Memory B cell (primary cell): ENCODE measurements around the gene CCNI.

Experiments used
- ATAC-seq: fragments of 150-1000 bp; cut with Tn5 transposase; 2 replicates; pipeline ENCODE4 v1.10.0; 2021; ENCODE audit warnings: low read depth, mild to moderate bottlenecking, moderate library complexity
- DNase-seq, 2 donors: peaks; one replicate each; pipeline ENCODE4 v3.0.0; 2022; ENCODE audit warnings: low spot score in 2 of 2
- H3K27ac Mint-ChIP-seq: one replicate; pipeline ENCODE4 v1.8.0; 2022; ENCODE audit warnings: mild to moderate bottlenecking, moderate library complexity, mixed read lengths
- H3K27me3 Mint-ChIP-seq: one replicate; pipeline ENCODE4 v1.8.0; 2022; ENCODE audit warnings: mixed read lengths
- H3K36me3 Mint-ChIP-seq: one replicate; pipeline ENCODE4 v1.8.0; 2022; ENCODE audit warnings: mild to moderate bottlenecking, mixed read lengths
- H3K4me1 Mint-ChIP-seq: one replicate; pipeline ENCODE4 v1.8.0; 2022; ENCODE audit warnings: mixed read lengths
- H3K4me3 Mint-ChIP-seq: one replicate; pipeline ENCODE4 v1.8.0; 2022; ENCODE audit warnings: mild to moderate bottlenecking, moderate library complexity, mixed read lengths
- H3K9me3 Mint-ChIP-seq: one replicate; pipeline ENCODE4 v1.8.0; 2022; ENCODE audit warnings: mixed read lengths

Gene CCNI, protein sequence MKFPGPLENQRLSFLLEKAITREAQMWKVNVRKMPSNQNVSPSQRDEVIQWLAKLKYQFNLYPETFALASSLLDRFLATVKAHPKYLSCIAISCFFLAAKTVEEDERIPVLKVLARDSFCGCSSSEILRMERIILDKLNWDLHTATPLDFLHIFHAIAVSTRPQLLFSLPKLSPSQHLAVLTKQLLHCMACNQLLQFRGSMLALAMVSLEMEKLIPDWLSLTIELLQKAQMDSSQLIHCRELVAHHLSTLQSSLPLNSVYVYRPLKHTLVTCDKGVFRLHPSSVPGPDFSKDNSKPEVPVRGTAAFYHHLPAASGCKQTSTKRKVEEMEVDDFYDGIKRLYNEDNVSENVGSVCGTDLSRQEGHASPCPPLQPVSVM

GRCh38 chr4:77075869-77076799 lies at the start of gene CCNI:
Gene CCNI (minus strand): TSS chr4:77075989. CDS start chr4:77066362, 9,627 bp downstream.
- H3K4me1 Mint-ChIP-seq, result peaks cover 26% of the 10 kb centered on the region
- no peaks in the 10 kb centered on the region for H3K9me3 Mint-ChIP-seq

GRCh38 chr4:77124576-77124975 lies 48.8 kb upstream of the CCNI start:
- no peak for ATAC-seq
- no peaks in the 10 kb centered on the region for H3K36me3 Mint-ChIP-seq
- H3K27me3 Mint-ChIP-seq, result no peaks in the 10 kb centered on the region

More at GRCh38 chr4:77075869-77076799, at the start of gene CCNI:
- no peaks in the 10 kb centered on the region for H3K27me3 Mint-ChIP-seq
- peak within 1 kb of the TSS; percentile 90 for H3K4me3 Mint-ChIP-seq
- no peaks in the 10 kb centered on the region for H3K36me3 Mint-ChIP-seq
- ATAC-seq, result peak; percentile 71
- H3K27ac Mint-ChIP-seq, result no peak within 1 kb of the TSS
- DNase-seq, result peak; percentile 94 to 95

DNA sequence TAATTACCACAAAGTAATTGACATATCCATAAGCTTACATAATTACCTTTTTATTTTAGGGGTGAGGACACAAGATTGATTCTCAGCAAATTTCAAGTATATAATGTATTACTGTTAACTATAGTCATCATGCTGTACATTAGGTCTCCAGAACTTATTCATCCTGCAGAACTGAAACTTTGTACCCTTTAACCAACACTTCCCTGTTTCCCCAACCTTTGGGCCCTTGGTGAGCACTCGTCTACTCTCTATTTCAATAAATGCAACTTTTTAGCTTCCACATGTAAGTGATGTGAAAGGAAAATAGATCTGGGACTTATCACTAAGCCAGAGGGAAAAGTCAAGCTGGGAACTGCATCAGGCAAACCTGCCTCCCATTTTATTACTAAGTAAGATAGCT lies 47.6 kb upstream of the CCNI start:
- ATAC-seq (no peak), DNase-seq (no peak)
- Mint-ChIP-seq H3K4me1 (peaks cover 49% of the 10 kb centered on the region), H3K4me3 (no peak overlapping the region), H3K36me3 (no peaks in the 10 kb centered on the region), H3K27ac (peak overlapping the region; percentile 6), H3K27me3 (no peaks in the 10 kb centered on the region), H3K9me3 (peaks cover 1% of the 10 kb centered on the region)

More at GRCh38 chr4:77124576-77124975, 48.8 kb upstream of the CCNI start:
- H3K9me3 Mint-ChIP-seq, result peaks cover 5% of the 10 kb centered on the region
- H3K27ac Mint-ChIP-seq, result no peak overlapping the region
- no peak for DNase-seq
- H3K4me1 Mint-ChIP-seq, result peaks cover 50% of the 10 kb centered on the region
- no peak overlapping the region for H3K4me3 Mint-ChIP-seq

- no peaks in the 10 kb centered on the region for H3K36me3 Mint-ChIP-seq
- H3K9me3 Mint-ChIP-seq, result peaks cover 1% of the 10 kb centered on the region
- H3K27ac Mint-ChIP-seq, result no peak overlapping the region
- peaks cover 44% of the 10 kb centered on the region for H3K4me1 Mint-ChIP-seq
- ATAC-seq (no peak), DNase-seq (no peak)
- no peaks in the 10 kb centered on the region for H3K27me3 Mint-ChIP-seq
- no peak overlapping the region for H3K4me3 Mint-ChIP-seq
These were observed 46.9 kb upstream of the CCNI start for GRCh38 chr4:77122656-77123055.

GRCh38 chr4:77121736-77122240 lies 46.0 kb upstream of the CCNI start:
- H3K27me3 Mint-ChIP-seq, result no peaks in the 10 kb centered on the region
- no peaks in the 10 kb centered on the region for H3K9me3 Mint-ChIP-seq
- H3K36me3 Mint-ChIP-seq, result no peaks in the 10 kb centered on the region
- H3K27ac Mint-ChIP-seq, result no peak overlapping the region
- H3K4me3 Mint-ChIP-seq, result no peak overlapping the region
- ATAC-seq, result no peak
- peaks cover 39% of the 10 kb centered on the region for H3K4me1 Mint-ChIP-seq
- DNase-seq, result no peak

- Mint-ChIP-seq H3K9me3 (no peaks in the 10 kb centered on the region), H3K27ac (no peak overlapping the region), H3K36me3 (no peaks in the 10 kb centered on the region), H3K27me3 (no peaks in the 10 kb centered on the region), H3K4me3 (no peak overlapping the region), H3K4me1 (peaks cover 38% of the 10 kb centered on the region)
- ATAC-seq, result peak; percentile 93
- peak in 1 of 2 donors; percentile 11 for DNase-seq
These were observed 45.2 kb upstream of the CCNI start for GRCh38 chr4:77120886-77121508.

- no peak overlapping the region for H3K27ac Mint-ChIP-seq
- H3K27me3 Mint-ChIP-seq, result no peaks in the 10 kb centered on the region
These were observed 41.9 kb upstream of the CCNI start for GRCh38 chr4:77117721-77118120.

GRCh38 chr4:77113069-77113468 lies 37.3 kb upstream of the CCNI start:
- ATAC-seq (no peak), DNase-seq (no peak)
- no peaks in the 10 kb centered on the region for H3K4me1 Mint-ChIP-seq
- H3K27ac Mint-ChIP-seq, result no peak overlapping the region
- H3K36me3 Mint-ChIP-seq, result no peaks in the 10 kb centered on the region
- H3K4me3 Mint-ChIP-seq, result no peak overlapping the region
- H3K27me3 Mint-ChIP-seq, result no peaks in the 10 kb centered on the region
- H3K9me3 Mint-ChIP-seq, result no peaks in the 10 kb centered on the region

More at GRCh38 chr4:77117721-77118120, 41.9 kb upstream of the CCNI start:
- Mint-ChIP-seq H3K4me3 (no peak overlapping the region), H3K4me1 (peaks cover 14% of the 10 kb centered on the region), H3K36me3 (no peaks in the 10 kb centered on the region), H3K9me3 (no peaks in the 10 kb centered on the region)
- no peak for DNase-seq
- ATAC-seq, result no peak

DNA sequence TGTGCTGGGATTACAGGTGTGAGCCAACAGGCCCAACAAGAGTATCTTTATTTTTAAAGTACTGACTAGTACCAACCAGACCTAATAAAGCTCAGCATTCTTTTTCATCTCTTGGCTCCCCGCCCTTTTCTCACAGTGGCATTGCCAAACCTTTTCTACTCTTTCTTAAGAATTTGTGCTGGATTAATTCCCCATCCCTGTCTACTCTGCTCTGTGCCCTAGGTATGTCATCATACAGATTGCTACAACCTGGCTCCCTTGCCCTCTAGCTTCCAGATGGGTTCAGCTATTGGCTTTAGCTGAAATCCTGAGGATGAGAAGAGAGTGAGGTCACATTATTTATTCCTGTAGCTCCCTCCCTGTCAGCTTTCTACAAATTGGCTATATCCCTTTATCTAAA lies 34.9 kb upstream of the CCNI start:
- Mint-ChIP-seq H3K9me3 (no peaks in the 10 kb centered on the region), H3K4me1 (peaks cover 6% of the 10 kb centered on the region), H3K36me3 (no peaks in the 10 kb centered on the region), H3K27ac (no peak overlapping the region), H3K4me3 (no peak overlapping the region), H3K27me3 (no peaks in the 10 kb centered on the region)
- DNase-seq (no peak), ATAC-seq (no peak)

- H3K4me3 Mint-ChIP-seq, result no peak overlapping the region
These were observed 29.2 kb upstream of the CCNI start for GRCh38 chr4:77104791-77105540.

DNA sequence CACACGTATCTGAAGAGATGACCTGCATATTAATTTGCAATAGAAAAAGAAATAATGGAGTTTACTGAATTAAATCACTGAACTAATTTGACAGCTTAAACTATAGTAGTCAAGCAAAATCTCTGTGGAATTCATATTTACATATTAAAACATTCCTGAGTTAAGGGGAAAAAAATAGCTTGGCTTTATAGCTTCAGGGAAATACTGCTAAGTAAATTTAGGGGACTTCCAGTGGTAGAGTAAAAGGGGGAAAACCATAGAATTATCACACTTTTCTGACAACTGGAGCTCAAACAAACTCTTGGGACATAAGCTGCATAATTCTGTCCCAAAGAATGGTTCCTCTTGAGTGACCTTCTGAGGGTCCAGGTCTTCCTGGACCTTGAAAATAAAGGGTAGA lies 28.6 kb upstream of the CCNI start:
- no peaks in the 10 kb centered on the region for H3K9me3 Mint-ChIP-seq
- H3K27ac Mint-ChIP-seq, result no peak overlapping the region
- H3K36me3 Mint-ChIP-seq, result no peaks in the 10 kb centered on the region
- peaks cover 14% of the 10 kb centered on the region for H3K4me1 Mint-ChIP-seq
- H3K27me3 Mint-ChIP-seq, result no peaks in the 10 kb centered on the region
- ATAC-seq, result no peak
- DNase-seq, result no peak
- no peak overlapping the region for H3K4me3 Mint-ChIP-seq

More at GRCh38 chr4:77104791-77105540, 29.2 kb upstream of the CCNI start:
- ATAC-seq (no peak), DNase-seq (no peak)
- no peaks in the 10 kb centered on the region for H3K9me3 Mint-ChIP-seq
- peaks cover 14% of the 10 kb centered on the region for H3K4me1 Mint-ChIP-seq
- H3K27me3 Mint-ChIP-seq, result no peaks in the 10 kb centered on the region
- H3K27ac Mint-ChIP-seq, result no peak overlapping the region
- no peaks in the 10 kb centered on the region for H3K36me3 Mint-ChIP-seq

GRCh38 chr4:77100234-77100633 lies 24.4 kb upstream of the CCNI start:
- DNase-seq, result no peak
- H3K9me3 Mint-ChIP-seq, result no peaks in the 10 kb centered on the region
- no peak overlapping the region for H3K4me3 Mint-ChIP-seq
- peaks cover 11% of the 10 kb centered on the region for H3K4me1 Mint-ChIP-seq
- no peaks in the 10 kb centered on the region for H3K27me3 Mint-ChIP-seq
- no peak for ATAC-seq
- no peak overlapping the region for H3K27ac Mint-ChIP-seq
- H3K36me3 Mint-ChIP-seq, result no peaks in the 10 kb centered on the region

DNA sequence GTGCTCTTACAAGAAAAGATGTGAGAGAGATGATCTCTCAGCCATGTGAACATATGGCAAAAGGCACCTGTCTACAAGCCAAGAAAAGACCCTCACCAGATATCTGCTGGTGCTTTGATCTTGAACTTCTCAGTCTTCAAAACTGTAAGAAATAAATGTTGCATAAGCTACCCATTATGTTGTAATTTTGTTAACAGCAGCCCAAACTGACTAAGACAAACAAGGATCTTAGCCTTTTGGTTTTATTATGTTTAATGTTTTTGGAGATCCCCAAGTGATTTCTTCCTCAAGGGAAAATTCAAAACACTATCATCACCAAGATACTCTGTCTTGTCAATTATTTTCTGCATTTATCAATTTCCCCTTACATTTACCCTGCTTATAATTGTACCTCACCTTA lies 21.8 kb upstream of the CCNI start:
- H3K36me3 Mint-ChIP-seq, result no peaks in the 10 kb centered on the region
- no peak overlapping the region for H3K4me3 Mint-ChIP-seq
- H3K27me3 Mint-ChIP-seq, result no peaks in the 10 kb centered on the region
- ATAC-seq (no peak), DNase-seq (no peak)
- no peaks in the 10 kb centered on the region for H3K9me3 Mint-ChIP-seq
- no peak overlapping the region for H3K27ac Mint-ChIP-seq
- peaks cover 17% of the 10 kb centered on the region for H3K4me1 Mint-ChIP-seq
